CD4-positive, alpha-beta T cell treated with Interleukin-15 for 1 hour (primary cell): ENCODE measurements around the gene RAB11A.
"Not testable (repeated sequence)": the region's sequence is repeated elsewhere in the genome, so short reads cannot be mapped to it uniquely, and the experiment has no call there.

Experiments
- DNase-seq: peaks from one replicate; pipeline ENCODE4 v3.0.0-alpha.2; 2020

Gene RAB11A

DNA sequence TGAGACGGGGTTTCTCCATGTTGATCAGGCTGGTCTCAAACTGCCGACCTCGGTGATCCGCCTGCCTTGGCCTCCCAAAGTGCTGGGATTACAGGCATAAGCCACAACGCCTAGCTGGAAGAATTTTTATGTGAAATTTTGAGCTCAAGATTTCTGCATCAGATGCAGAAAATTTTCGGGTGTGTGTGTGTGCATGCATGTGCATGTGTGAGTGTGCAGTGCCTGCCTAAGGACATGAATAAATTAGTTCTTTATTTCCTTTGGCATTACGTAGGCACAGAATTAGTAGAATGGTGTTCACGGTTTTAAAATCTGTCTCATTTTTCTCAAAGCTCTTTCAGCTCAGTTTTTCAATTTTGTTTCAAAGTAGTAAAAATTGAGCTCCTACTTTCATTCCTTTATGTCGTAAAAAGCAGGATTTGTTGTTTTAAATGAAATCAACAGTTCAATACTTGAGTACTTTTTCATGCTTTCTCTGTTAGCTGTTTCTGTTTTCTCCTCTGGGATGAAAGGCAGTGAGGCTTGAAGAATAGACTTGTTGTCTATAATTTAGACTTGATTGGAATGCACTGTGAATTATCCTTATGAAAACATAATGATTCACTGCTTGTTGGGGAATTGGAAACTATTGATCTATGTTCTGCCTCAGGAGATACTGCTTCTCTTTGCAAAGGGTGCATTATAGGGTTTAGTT lies 23.3 kb upstream of the RAB11A start:
- DNase-seq, result no peak

DNA sequence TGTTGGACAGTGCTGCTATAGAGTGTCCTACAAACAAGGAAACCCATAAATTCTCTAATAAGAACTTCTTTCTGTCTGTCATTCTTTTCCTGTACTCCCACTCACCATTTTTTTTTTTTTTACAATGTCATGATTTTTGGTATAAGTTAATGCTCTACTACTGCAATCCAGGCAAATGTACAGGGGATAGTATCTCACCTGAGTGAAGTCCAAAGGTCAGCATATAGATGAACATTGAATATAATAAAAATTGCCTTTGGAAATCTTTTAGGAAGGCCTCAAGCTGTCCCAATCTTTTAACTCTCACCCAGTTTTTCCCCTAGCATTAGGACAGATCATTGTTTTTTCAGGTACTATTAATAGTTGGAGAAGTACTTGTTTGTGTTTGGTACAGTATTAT lies 21.3 kb upstream of the RAB11A start:
- DNase-seq, result no peak

DNA sequence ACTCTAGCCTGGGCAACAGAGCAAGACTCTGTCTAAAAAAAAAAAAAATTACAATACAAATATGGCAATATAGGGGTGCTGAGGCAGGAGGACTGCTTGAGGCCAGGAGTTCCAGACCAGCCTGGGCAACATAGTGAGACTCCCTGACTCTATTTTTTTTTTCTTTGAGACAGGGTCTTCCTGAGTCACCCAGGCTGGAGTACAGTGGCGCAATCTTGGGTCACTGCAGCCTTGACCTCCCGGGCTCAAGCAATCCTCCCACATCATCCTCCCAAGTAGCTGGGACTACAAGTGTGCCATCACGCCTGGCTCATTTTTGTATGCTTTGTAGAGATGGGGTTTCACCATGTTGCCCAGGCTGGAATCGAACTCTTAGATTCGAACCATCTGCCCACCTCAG lies 17.3 kb upstream of the RAB11A start:
- DNase-seq, result no peak

DNA sequence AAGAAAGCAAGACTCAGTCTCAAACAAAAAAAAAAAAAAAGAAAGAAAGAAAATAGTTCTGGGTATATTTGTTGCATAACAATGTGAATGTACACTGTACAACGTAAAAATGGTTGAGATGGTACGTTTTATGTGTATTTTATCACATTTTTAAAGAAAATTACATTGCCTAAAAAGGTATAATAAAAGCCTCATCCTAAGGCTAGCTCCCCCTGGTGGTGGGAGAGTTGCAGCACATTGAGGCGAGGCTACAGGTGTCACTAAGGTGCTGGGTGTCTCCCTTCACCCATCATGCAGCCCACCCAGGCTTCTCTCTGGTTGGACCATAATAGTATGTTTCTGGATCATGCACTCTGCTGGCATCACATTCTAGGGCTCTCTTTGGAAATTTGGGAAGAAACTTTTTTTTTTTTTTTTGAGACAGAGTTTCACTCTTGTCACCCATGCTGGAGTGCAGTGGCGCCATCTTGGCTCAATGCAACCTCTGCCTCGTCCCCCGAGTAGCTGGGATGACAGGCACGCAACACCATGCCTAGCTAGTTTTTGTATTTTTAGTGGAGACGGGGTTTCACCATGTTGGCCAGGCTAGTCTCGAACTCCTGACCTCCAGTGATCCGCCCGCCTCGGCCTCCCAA lies 12.4 kb upstream of the RAB11A start:
- peak; percentile 79 for DNase-seq

- no peak for DNase-seq
Observed at GRCh38 chr15:65857718-65858402, 11.4 kb upstream of the RAB11A start.

- DNase-seq, result peak; percentile 63
Observed at GRCh38 chr15:65862682-65863081, 6.6 kb upstream of the RAB11A start.

DNA sequence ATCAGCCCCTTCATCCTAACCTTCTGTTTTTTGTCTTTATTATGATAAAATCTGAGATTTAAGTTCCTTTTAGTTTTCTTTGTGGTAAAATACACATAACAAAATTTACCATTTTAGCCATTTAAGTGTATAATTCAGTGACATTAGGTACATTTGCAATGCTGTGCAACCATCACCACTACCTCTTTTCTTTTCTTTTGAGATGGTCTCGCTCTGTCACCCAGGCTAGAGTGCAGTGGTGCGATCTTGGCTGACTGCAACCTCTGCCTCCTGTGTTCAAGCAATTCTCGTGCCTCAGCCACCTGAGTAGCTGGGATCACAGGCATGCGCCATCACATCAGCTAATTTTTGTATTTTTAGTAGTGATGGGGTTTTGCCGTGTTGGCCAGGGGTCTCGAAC lies 6.2 kb upstream of the RAB11A start:
- DNase-seq, result no peak

DNA sequence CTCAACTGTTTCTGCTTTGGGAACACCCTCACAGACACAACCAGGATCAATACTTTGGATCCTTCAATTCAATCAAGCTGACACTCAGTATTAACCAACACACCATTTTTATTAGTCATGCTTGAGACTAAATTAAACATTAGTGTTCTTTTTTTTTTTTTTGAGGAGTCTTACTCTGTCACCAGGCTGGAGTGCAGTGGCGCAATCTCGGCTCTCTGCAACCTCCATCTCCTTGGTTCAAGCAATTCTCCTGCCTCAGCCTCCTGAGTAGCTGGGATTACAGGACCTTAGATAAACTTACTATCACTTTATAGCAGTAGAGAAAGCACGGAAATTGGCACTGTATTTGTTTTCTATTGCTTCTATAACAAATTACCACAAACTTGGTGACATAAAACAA lies 2.0 kb upstream of the RAB11A start:
- no peak for DNase-seq

- not testable (repeated sequence) for DNase-seq
Observed at GRCh38 chr15:65867933-65868332, 1.4 kb upstream of the RAB11A start.

DNA sequence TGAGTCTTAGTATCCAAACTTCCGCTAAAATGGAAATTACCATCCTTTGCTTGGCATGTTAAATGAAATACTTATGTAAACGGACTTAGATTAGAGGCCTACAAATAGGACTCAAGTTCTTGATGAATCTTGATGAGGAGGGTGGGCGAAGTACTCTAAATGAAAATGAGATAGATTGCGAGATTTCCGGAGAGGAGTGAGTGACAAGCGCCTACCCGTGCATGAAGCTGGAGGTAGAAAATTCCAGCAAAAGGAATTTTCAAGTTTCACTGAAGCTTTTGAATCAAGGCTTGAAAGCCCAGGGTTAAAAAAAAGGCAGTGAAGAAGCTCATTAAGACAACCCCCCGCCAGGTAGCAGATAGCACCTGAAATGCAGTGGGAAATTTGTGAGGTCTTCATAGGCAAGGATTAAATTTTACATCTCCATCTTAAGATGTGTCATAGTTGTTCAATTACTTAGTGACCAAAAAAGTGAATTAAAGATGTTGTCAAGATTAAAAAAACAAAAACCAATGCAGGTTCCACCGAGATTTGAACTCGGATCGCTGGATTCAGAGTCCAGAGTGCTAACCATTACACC lies 655 bp upstream of the RAB11A start:
- no peak for DNase-seq

DNA sequence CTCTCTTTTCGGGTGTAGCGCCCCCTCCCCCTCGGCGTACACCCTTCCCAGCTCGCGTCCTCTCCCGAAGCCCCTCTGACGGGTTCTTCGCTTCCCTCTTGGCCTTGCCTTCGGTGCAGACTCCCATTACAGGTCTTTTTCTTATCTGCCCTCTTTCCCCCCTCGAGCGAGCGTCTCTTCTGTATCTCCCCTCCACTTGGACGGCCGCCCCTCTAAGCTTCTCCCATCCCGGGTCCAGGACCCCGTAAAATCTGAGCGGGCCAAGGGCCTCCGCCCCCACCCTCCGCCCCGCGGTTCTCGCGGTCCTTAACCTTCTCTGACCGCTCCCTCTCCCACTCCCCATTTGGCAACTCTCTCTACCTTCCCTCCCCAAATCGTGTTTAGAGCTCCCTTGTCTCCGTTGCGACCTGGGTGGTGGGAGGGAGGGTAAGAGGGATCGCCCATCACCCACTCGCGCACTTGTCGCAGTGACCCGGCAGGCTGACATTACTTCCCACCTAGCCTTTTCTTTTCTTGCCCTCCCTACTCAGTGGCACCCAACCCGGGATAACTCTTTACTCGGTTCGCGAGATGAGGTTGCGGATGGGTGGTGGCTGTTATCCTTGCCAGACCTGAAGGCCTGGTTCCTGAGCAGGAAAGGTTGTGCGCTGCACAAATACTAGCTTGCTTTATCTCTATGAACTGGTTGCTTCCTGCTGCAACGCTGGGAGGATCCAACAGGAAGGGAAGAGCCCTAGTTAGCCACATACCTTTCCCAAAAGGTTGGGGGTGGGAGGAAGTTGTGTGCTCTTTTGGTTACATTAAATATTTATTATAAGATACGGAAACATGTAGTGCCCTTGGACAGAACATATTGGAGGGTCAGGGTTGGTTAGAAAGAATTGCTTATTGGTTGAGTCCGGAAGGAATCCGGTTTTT lies 922 bp downstream of the RAB11A start:
- DNase-seq, result no peak

DNA sequence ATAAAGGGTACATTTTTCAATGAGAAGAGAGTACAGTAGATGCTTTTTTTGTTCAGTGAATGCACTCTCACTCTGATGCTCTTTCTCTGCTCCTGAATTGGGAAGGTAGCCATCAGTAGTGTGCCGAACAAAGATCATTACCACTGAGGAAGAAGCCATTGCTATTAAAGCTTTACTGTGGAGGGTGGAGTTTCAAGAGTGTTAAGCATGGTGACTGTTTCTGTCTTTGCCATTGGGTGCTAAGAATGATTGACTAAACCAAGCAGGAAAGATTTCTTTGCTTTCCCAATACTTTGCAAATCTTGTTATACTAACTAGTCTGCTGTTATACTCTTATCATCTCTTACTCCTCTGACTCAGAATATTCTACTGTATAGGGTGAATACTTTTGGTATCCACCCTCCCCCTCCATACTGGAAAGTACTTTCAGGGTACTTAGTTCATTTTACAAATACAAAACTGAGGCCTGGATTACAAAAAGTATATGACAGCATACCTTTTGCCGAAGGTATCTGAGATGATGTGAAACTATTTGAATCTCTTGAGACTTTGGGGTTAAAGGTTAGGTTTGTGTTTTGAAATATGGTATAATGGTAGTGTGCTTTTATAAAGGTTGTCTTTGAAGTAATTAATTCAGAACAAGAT lies 1.7 kb downstream of the RAB11A start:
- DNase-seq, result no peak

DNA sequence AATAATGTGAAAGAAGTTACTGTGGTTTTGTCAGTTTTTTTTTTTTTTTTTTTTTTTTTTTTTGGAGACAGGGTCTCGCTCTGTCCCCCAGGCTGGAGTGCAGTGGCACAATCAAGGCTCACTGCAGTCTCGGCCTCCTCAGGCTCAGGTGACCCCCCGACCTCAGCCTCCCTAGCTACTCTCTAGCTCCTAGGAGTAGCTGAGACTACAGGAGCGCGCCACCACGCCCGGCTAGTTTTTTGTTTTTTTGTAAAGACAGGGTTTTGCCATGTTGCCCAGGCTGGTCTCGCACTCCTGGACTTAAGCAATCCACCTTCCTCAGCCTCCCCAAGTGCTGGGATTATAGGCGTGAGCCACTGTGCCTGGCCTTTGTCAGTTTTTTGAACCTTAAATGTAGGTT lies 2.6 kb downstream of the RAB11A start:
- not testable (repeated sequence) for DNase-seq

DNA sequence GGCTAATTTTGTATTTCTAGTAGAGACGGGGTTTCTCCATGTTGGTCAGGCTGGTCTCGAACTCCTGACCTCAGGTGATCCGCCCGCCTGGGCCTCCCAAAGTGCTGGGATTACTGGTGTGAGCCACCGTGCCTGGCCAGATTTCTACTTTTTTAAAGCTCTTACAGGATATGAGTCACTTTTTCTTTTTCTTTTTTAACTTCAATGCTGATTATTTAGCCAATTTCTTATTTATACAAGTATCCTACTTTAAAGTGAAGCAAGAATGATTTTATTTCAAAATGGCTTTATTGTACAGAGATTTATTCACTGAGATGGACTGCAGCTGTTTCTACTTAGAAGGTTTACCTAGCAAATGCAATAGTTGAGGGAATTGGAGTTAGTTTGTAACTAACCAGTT lies 3.3 kb downstream of the RAB11A start:
- not testable (repeated sequence) for DNase-seq

DNA sequence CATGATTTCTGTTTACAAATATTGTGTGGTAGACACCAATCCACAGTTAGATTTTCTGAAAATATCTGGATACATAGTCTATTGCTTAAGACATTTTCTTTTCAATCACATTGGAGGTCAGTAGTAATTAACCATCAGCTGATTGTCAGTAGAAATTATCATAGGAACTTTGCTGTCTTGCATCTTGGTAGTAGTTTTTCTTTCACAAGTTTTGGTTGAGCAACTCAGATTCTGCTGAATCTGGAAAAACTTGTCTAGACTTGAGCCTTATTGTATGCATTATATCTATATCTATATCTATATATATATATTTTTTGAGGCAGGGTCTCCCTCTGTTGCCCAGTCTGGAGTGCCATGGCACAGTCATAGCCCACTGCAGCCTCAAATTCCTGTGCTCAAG lies 4.0 kb downstream of the RAB11A start:
- DNase-seq, result no peak

DNA sequence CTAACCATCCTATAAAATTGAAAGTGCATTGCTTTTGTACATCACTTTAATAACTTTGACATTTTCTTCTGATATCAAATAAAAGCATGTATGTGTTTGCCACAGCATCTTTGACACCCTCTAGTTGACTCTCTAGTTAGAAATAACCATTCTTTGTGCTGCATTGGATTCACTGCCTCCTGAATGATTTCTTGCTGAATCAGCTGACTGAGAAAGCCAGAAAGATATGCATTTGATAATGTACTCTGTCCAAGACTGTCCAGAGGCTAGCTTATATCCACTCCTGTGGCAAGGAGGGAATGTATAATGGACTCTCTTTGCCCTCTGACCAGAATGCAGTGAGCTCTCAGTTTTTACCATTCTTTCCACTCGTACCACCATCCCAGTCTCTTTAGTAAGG lies 6.2 kb downstream of the RAB11A start:
- DNase-seq, result no peak

DNA sequence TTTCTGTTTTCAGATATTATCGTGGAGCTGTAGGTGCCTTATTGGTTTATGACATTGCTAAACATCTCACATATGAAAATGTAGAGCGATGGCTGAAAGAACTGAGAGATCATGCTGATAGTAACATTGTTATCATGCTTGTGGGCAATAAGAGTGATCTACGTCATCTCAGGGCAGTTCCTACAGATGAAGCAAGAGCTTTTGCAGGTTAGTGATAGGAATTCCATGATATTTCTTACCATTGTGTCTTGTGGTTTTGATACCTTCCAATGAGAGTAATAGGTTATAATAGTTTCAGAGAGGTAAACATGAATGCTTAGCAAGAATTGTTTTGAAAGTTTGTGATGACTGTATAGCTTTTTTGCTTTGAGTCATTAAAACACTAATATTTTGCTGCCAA lies 8.5 kb downstream of the RAB11A start:
- DNase-seq, result no peak

DNA sequence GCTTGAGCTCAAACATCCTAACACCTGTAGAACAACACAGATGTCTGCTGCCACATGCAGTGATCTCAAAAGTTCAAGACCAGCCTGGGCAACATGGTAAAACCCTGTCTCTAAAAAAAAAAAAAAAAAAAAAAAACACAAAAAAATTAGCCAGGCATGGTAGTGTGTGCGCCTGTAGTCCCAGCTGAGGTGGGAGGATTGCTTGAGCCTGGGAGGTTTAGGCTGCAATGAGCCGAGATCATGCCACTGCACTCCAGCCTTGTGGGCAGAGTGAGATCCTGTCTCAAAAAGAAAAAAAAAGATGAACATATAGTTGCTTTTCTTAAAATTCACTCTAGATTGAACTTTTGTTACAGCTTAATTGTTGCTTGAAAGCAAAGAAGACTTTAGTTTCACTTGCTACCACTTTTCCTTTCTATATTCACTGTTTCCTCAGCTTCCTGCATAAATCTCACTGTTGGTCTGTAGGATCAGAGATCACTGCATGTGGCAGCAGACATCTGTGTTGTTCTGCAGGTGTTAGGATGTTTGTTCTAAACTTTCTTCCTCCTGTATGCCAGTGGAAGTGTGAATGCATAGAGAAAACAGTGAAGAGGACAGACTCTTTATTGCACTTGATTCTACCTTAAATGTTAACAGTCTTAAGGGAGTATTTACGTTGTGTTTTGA lies 12.6 kb downstream of the RAB11A start:
- DNase-seq, result no peak

DNA sequence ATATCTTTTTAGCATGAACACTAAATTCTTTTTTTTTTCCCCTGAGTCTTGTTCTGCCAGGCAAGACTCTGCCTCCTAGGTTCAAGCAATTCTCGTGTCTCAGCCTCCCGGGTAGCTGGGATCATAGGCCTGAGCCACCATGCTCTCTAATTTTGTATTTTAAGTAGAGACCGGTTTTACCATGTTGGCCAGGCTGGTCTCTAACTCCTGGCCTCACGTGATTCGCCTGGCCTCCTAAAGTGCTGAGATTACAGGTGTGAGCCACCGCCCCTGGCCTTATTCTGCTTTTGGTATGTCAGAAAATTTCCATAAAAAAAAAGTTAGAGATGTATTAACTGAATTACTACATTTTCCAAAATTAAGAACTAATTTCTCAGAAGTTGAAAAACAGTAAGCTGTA lies 14.3 kb downstream of the RAB11A start:
- no peak for DNase-seq

DNA sequence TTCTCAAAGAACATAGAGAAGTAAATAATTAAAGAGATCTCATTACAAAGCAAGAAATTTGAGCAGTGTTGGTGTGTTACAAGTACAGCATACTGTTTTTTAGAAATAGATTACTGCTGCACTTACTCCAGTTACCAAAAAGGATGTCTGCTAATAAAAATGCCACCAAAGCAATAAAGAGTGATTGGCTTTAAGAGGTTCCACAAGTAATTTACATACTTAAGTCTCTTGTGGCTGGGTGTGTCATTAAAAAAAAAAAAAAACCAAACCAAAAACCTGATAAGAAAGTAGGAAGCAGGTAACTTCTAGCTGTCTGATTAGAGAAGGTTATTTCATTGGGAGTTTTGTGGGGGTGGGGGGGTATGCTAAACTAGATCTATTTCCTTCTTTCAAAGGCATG lies 15.2 kb downstream of the RAB11A start:
- no peak for DNase-seq

GRCh38 chr15:65885668-65886218 lies 16.5 kb downstream of the RAB11A start:
- DNase-seq, result no peak
